ENCODE measurements around the gene TNC. TPM values are rescaled to one million over a fixed set of nuclear protein-coding genes. Genes with fewer than 3 reads are reported as not detected.

TNC gene
- polyA plus RNA-seq, 5 donors = 60.8 to 131 (median 83.7) TPM

- no peak for DNase-seq
Measured at GRCh38 chr9:115057559-115057958, 60.4 kb downstream of the TNC start.

DNA sequence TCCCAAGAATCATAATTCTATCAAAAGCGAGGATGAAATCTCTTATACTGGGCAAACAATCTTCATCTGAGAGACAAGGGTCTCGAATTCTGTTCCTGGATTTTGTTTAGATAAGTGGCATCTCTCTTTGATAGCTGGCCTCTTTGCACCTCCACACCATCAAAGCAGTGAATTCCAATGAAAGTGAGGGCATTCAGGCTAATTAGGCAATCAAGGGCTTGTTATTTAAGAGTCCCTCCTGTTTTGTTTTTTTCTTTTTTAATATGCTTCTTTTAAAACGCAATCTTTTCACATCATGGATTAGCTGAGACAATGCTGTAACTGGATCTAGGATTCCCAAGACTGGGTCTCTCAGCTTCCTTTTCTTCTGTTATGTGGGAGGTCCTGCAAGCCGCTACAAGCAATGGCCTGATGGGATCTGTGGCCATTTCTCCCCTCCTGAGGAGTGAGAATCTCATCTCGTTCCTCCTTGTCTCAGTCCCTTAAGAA lies 67.9 kb downstream of the TNC start:
- peak in 1 of 2 donors; percentile 24 for DNase-seq

DNA sequence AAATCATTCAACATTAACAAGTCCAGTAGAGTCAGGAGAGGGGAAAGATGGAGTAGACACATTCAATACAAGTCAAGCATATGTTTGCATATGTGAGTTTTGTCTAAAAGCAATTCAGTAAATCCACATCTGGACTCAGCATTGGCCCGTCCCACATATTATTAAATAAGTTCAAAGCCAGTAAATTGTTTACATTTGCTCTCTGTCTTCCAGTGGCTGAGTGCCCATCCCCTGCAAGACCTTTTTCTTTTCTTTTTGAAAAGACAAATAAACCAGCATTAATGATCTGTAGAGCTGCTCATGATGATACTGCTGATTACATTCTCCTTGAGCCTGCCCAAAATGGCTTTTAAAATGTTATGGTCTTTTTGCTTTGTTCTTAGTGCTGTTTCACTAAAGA lies 71.1 kb downstream of the TNC start:
- DNase-seq = peak; percentile 76 to 78

GRCh38 chr9:115046199-115046598 lies 71.8 kb downstream of the TNC start:
- DNase-seq = no peak

GRCh38 chr9:115043632-115044031 lies 74.3 kb downstream of the TNC start:
- no peak for DNase-seq

DNA sequence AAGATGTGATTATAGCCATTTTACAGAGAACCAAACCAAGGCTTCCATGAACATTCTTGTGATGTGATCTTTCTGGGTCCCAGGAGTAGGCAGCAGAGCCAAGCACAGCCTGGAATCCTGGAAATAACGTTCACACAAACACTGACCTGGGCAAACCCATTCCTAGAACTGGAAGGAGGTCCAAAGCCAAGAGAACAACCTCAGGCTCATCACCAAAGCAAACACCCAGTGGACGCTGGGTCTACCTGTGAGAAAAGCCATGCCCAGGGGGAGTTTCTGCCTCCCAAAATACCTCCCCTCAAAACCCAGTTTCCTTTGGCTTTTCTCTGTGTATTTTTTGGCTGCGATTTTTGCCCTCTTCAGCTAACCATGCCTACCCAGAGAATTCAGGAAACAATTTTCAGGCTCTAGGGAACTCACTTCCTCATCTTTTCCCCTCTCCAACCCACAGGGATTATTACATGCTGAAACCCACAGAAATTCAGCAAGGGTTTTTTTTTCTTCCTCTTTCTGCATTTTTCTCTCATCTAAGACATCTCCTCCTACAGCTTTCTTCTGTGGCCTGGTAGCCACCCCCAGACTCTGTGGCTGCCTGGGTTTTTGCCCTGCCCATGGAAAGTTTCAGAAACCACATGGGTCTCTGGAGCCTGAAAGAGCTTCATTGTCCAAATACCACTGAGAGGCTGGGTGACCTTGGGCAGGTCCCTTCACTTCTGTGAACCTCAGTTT lies 75.0 kb downstream of the TNC start:
- DNase-seq = no peak

DNA sequence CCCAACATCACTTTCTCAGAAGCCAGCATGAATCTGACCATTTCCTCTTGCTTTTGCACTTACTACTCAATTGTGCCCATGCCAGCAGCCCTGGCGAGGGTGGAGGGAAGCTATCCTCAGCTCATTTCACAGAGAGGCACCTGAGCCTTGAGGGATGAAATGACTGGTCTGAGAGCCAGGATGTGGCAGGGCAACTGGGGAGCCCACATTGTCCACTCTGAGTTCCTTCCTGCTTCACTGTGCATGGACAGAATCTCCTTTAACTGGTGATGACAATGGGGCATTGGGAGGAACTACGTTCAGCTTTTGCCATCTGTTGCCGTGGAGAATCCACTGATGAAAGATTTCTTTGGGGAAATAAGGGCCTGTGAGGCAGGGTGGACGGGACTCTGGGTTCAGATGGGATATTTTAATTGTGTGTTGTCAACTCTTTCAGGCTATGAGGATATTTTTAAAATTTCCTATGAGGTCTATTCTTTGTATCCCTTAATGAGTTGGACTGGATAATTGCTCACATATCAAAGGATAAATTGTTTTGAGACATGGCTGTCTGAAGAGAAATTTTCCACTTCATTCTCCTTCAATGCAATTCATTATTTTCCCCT lies 78.3 kb downstream of the TNC start:
- no peak for DNase-seq

DNA sequence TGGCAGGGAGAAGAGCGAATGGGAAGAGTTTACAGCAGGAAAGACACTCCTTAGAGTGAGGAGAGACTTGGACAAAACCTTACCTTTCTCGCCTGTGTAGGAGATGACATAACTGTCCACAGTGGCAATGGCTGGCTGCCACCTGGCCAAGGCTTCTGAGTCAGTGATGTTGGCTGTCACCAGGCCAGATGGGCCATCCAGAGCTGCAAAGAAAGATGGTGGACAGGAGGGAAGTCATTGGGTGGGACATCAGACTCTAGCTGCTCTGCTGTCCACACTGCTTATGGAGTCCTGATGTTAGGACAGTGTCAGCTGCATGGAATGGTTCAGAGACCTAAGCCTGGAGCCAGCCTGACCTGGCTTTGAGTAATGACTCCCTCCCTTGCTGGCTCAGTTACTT lies 79.8 kb downstream of the TNC start:
- no peak for DNase-seq

DNA sequence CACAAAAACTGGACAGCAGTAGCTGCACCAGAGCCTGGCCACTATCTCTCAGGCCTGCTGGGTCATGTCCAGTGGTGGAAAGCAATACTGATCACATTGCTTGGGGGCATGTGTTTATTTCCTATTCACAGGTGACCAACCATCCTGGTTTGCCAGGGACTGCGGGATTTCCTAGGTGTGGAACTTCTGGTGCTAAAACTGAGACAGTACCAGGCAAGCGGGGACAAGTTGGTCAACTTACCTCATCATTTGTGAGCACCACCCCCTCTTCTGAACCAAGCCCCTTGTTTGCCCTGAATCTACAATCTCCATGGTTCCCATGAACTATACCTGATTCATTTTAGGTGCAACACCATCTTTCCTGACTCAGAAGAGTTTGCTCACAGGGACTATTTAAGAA lies 81.3 kb downstream of the TNC start:
- DNase-seq = no peak

GRCh38 chr9:115035841-115036612 lies 81.9 kb downstream of the TNC start:
- DNase-seq = no peak

GRCh38 chr9:115034801-115035200 lies 83.2 kb downstream of the TNC start:
- no peak for DNase-seq

GRCh38 chr9:115033800-115034199 lies 84.2 kb downstream of the TNC start:
- no peak for DNase-seq

GRCh38 chr9:115032296-115032695 lies 85.7 kb downstream of the TNC start:
- DNase-seq = no peak

DNA sequence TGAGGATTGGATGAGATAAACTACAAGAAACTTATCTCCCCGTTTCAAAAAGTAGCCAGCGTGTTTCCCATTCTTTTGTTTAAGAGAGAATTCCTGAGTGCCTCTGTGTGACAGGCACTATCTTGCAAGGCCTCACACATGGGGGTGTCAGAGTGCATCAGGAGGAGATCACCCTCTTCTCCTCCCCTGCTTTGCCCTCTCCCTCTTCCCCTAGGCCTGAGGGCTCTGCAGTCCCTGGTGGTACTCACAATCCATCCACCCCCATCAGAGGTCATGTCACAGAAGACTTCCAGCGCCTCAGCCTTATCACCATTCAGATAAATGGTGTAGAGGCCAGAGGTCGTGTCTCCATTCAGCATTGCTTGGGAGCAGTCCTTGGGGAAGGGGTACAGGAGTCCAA lies 88.0 kb downstream of the TNC start:
- no peak for DNase-seq

GRCh38 chr9:115025721-115026120 lies 92.2 kb downstream of the TNC start:
- DNase-seq = no peak

GRCh38 chr9:115024925-115025535 lies 92.9 kb downstream of the TNC start:
- no peak for DNase-seq

DNA sequence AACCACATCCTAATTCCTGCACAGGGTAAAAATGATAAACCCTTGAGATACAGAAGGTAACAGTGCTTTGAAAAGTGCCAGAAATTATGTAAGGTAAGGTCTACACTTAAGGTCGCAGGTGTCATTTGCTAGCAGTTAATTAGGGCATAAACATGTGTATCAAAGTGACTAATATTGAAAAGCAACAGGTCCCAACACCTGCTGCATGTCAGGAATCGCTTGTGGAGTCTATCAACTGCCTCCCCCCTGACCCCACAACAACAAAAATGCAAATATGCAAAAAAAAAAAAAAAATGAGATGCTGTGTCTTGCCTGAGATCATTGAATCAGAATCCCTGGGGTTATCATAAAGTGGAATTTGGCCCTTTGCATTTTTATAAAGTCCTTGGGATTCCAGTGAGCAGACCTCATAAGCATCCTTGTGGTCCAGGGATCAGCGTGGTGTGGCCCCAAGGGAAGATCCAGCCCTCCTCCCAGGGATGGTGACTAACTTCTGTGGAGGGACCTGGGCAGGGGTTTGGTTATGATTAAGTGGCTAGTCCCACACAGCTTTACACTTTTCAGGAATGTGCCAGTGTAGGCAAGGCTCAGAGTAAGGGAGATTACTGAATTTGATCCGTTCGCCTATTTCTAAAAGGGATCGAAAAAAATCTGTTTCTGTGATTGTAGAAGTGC lies 95.1 kb downstream of the TNC start:
- no peak for DNase-seq

DNA sequence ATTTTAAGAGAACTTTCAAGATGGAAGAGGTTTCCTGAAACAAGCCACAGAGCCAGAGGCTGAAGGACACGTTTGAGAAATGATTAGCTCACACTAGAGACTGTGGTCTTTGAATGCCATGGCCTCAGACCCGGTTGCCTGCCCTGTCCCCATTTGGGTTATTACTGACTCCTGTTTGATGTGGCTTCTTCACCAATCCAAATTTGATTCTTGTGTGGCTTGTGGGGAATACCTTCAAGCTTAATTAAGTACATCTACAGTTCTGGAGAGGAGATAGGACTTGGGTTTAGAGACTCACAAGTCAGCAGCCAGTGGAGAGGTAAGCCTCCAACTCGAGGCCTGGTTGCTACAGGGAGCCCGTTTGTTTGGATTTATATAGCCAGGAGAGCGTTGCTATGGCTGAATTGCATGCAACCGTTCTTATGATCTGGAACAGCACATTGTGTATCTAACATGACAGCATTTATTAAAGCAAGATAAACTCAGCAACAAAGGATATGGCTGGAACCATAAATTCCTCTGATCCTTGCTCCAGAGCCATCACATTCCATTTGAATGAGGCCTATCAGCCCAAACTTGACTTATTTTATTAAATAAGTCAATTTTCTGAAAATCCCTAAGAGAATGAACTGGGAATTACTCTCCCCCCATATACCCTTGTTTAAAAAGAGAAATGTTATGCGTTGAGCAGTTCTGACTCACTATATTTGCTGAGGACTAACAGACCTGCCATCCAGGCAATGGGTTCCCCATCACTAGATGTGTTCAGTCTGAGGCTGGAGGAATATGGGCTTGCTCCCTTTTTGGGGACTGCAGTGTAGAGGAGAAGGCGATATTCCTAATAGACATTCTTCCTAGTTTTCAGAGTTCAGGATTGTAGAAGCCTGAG lies 99.2 kb downstream of the TNC start:
- DNase-seq = peak in 1 of 2 donors; percentile 17

- DNase-seq = no peak
Measured at GRCh38 chr9:115016344-115016743, 101.6 kb downstream of the TNC start.

DNA sequence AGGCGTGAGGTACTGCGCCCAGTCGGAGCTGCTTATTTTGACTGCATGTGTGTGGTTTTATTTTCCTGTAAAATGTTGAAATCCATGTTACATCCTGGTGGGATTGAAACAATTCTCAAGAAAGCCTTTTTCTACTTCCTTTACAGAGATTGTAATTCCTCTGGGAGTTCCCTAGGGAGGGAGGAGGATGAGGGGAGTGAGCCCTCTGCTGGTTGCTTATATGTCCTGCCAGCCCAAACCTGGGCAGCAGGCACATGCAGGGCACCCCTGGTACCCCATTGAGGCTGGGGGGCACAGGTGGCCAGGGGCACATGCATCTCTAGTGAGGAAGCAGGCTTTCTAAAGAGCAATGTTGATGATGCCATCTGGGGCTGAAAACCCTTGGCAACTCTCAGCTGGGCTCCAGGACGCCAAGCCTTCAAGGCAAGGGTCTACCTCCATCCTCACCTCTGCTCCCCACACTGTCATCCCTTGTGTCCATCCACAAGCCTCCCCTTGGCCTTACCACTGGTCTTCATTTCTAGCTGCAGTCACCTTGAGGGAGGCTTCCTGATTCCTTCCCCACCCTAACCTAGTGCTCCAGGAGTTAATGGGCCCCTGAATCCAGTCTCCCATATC lies 102.8 kb downstream of the TNC start:
- peak in 1 of 2 donors; percentile 23 for DNase-seq

Measured in right lung (tissue), 5 donors.